Inferior parietal cortex (tissue), 1 donor: ENCODE data around the gene FAM131B.
"Not testable (repeated sequence)": the region's sequence is repeated elsewhere in the genome, so short reads cannot be mapped to it uniquely, and the experiment has no call there.

Experiments
- DNase-seq: peaks from one replicate; pipeline ENCODE4 v3.0.0-alpha.2; 2016; ENCODE audit errors: extremely low spot score

Gene FAM131B

DNA sequence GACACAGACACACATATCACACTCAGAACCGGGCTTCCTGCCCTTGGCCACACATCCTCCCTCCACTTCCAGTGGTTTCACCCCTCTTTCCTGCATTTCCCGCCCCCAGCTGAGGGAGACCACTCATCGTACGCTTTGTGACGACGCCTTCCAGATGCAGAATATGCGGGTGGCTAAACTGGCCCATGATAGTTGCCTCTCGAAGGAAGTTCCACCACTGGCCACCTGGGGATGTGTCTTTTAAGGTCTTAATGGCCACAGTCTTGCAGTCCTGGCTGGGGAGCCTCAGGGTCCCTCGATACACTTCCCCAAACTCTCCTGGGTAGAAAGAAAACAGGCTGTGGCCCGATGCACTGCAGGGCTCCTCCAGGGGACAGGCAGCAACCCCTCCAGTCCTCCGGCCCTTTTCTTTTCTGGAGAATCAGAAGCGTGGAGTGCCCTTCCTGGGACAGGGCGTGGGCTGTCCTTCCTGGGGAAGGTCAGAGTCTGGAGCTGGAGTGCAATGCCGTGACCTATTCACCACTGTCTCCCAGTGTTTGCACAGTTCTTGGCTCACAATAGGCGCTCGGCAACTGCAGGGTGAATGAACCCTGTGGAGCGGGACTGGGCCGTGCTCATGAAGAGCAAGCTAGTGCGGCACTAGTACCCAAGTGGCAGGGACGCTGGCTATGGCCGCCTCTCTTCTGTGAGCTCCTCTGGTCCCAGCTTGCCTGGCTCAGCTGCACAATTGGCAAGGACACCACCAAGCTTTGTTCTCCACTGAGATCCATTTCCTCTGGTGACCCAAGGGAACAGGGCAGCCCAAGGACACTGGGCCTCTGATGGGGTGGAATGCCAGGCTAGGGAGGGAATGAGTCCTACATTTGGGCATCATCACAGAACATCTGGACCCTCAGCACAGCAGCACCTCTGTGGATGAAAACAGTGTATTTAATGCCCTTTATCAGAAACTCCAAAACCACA is 33.0 kb upstream of the FAM131B start:
- no peak for DNase-seq

DNA sequence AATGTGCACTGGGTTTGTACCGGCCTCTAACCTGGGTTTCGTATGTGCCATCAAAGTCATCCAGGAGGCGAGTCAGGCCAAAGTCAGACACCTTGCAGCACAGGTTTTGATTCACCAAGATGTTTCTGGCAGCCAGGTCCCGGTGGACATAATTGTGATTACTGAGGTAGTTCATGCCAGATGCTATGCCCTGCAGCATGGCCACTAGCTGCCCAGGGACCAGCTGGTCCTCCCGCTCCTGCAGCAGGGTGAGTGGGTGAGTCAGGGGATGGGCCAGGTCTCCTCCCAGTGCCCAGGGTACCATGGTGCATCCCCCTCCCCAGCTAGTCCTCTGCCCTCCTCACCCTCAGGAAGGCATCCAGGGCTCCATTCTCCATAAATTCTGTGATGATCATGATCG is 32.3 kb upstream of the FAM131B start:
- no peak for DNase-seq

DNA sequence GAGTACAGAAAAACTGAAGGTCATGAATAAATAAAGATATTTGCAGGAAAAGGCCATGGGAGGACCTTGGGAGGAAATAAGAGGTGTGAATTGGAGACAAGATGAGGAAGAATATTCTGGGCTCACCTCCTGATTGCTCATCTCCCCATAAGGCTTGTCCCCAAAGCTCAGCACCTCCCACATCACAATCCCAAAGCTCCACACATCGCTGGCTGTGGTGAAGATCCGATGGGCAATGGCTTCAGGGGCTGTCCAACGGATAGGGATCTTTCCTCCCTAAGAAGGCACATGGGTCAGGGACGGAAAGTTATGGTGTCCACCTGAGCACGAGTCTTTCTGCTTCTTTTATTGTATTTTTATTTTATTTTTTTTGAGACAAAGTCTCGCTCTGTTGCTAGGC is 31.6 kb upstream of the FAM131B start:
- no peak for DNase-seq

DNA sequence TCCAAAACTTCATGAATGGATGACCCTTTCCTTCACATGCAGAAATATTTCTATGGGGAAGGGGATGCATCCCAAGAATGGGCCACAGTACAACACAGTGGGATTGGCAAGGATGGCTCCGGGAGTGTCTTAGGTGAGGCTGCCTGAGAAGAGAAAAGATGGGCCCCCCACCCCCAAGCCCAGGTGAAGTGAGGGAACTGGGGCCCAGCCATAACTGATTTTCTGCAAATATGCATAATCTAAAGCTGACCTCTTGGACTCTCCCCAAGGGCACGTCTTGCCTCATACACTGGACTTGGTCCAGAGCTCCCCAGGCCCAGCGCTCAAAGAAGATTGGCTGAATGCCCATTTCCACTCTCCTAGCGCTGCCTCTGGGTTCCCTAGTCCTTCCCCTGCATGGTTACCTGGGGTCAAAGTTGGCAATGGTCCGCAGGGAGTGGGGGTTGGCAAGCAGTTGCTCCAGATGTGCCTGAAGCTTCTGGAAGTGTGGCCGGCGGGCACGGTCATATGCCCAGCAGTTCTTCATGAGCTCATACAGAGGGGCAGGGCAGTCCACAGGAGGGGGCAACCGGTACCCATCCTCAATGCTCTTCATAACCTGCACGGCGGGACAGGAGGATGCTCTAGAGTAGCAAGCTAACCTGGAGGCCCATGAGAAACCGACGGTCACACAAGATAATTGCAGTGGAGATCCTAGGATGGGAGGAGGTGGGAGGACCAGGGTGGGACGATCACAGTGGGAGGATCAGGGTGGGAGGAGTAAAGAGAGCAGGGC is 30.9 kb upstream of the FAM131B start:
- DNase-seq = no peak

DNA sequence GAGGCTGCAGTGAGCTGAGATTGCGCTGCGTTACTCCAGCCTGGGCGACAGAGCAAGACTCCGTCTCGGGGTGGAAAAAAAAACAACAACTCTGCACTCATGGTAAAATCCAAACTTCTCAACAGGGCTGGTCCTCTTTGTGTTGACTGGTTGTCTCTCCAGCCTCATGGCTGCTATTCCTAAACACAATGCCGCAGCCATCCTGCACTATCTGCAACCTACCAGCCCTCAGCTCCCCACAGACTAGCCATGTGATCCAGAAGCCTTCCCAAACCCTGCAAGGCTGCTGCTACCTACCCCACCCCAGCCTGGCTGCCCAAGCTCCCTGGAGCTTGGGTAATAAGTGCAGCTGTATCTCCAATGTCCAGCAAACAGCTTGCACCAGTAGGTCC is 30.4 kb upstream of the FAM131B start:
- no peak for DNase-seq

DNA sequence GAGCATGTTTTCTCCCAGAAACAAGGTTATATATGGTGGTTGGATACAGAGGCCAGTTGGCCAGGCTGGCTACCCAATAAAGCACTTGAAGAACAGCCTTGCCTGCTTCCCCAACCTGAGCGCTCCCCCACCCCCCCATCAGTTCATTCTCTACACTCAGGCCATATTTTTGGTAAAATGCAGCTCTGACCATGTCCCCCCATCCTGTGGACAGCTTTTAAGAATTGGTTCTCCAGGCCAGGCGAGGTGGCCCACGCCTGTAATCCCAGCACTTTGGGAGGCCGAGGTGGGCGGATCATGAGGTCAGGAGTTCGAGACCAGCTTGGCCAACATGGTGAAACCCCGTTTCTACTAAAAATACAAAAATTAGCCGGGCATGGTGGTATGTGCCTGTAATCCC is 29.9 kb upstream of the FAM131B start:
- not testable (repeated sequence) for DNase-seq

DNA sequence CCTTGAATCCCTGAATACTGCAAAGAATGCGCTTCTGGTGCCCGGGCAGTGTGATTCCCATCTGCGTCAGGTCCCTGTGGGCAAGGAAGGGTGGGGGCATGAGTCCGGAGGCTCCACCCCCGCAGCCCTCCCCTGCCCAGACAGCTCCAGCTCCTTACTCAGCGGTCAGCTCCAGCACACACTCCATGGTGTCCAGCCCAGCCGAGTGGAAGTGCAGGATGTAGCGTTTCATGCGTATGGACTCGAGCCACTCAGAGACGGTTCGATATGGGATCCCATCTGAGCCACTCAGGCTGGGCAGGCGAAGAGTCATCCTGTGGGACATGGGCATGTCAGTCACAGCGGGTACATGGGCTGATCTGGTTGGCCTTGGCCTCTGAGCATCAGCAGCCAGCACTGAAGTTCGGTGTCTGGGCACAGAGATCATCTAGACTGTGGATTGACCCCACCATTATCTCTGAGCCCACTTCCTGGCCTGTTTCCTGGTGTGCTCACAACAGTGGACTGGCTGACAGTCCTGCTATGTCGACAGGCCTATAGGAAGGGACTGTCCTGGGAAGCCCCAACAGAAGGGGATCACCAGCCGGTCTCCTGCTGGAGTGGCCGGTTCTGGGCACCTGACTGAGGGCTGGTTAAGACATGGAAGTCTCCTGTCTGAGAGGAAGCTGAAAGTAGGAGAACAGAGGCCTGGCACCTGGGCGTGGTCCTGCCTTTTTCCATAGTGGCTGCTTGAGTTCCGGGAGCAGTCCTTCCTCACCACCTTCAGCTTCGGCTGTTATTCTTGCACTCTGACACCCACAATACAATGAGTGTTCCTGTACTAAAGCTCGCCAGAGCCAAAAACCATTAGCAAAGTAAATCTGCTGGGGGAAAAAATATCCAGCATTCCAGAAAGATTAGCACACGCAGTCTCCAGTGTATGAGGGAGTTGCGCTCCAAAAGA is 29.2 kb upstream of the FAM131B start:
- DNase-seq = no peak

DNA sequence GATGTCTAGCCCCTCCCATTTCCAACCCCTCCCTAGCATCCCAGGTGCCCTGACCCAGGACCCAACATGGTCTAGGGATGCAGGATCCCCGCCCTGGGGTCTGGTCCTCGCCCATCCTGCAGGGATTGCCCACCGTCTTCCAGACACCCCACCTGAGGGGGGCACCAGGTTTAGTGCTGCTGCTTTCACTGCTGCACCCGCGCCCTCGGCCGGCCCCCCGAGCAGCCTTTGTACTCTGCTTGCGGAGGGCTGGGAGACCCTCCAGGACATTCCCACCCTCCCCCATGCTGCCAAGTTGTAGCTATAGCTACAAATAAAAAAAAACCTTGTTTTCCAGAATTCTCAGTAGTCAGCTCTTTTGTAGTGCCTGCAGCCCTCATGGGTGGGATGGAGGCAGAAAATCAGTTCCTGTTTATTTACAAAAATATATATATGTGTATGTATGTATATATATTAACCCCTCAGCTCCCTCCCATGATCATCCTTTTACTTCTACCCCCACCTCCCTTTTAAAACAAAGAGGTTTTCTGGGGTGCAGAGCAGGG is 28.3 kb upstream of the FAM131B start:
- DNase-seq = no peak

DNA sequence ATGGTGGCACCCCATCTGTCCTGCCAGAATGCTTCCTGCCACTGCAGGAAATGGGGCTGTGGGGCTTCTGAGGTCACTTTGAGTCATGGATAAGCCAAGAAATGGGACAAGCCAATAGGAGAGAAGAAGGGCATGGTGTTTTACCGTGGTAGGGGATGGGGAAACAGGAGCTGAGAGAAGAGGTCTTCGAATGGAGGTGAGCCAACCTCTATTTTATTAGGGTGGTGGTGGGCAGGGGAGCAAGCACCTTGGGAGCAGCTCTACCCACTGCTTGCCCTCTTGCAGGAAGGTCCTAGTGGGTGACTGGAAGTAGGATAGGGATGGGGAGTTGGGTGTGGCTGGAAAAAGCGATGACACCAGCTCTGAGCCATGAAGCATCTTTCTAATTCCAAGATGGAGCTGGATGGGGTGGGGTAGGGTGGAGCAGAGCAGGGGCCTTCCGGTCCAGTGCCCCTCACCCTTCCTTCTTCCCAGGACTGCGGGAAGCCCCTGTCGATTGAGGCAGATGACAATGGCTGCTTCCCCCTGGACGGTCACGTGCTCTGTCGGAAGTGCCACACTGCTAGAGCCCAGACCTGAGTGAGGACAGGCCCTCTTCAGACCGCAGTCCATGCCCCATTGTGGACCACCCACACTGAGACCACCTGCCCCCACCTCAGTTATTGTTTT is 27.7 kb upstream of the FAM131B start:
- DNase-seq = no peak

DNA sequence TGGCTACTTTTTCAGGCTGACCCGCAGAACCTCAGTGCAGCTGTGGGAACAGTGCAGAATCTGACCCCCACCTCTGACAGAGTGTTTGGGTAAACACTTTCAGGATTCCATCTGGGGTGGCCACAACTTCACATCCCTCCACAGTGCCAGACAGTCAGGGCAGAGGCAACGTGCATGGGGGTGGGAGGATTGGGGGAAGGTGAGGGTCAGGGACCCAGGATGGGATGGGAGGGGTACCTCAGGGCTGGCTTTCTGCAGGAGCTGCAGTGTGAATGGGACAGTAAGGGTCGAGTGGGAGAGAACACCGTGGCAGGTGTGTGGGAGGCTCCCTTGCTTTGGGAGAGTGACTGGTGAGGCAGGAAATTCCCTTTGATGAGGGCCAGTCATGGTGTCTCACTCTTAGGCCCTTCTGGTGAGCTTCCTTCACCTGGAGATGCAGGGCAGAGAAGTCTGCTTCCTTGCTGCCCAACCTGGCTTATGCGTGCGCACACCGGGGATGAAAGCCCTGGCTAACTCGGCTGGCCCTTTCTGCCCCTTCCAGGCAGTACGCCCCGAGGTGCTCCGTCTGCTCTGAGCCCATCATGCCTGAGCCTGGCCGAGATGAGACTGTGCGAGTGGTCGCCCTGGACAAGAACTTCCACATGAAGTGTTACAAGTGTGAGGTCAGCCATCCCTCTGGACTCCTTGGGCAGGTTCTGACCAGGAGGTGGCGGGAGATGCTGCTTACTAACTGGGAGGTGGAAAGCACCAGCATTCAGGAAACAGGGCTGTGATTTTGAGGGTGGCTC is 27.0 kb upstream of the FAM131B start:
- no peak for DNase-seq

DNA sequence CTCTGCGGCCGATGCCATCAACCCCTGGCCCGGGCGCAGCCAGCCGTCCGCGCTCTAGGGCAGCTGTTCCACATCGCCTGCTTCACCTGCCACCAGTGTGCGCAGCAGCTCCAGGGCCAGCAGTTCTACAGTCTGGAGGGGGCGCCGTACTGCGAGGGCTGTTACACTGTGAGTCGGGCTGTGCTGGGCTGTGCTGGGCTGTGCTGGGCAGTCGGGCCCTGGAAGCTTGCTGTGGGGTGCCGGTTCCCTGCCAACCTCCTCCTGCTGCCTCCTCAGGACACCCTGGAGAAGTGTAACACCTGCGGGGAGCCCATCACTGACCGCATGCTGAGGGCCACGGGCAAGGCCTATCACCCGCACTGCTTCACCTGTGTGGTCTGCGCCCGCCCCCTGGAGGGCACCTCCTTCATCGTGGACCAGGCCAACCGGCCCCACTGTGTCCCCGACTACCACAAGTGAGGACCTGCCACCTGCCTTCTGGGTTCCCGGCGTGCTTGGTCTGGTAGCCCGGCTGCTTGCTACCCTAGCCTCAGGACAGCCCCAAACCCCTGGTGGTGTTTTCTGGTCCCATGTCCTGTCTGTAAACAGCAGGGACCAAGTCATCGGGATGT is 26.1 kb upstream of the FAM131B start:
- DNase-seq = no peak

DNA sequence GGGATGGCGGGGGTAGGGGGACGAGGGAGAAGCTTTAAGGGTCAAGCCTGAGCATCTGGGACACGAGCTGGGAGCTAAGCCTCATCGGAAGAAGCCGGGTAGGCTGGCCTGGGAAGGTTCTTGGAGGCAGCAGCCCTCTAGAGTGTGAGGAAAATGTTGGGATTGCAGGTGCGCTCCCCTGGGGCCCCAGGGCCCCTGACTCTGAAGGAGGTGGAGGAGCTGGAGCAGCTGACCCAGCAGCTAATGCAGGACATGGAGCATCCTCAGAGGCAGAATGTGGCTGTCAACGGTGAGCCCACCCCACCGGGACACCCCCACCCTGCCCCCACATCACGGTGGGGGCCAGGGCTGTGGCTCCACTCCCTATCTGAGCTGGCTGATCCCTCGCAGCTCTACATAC is 25.5 kb upstream of the FAM131B start:
- no peak for DNase-seq

DNA sequence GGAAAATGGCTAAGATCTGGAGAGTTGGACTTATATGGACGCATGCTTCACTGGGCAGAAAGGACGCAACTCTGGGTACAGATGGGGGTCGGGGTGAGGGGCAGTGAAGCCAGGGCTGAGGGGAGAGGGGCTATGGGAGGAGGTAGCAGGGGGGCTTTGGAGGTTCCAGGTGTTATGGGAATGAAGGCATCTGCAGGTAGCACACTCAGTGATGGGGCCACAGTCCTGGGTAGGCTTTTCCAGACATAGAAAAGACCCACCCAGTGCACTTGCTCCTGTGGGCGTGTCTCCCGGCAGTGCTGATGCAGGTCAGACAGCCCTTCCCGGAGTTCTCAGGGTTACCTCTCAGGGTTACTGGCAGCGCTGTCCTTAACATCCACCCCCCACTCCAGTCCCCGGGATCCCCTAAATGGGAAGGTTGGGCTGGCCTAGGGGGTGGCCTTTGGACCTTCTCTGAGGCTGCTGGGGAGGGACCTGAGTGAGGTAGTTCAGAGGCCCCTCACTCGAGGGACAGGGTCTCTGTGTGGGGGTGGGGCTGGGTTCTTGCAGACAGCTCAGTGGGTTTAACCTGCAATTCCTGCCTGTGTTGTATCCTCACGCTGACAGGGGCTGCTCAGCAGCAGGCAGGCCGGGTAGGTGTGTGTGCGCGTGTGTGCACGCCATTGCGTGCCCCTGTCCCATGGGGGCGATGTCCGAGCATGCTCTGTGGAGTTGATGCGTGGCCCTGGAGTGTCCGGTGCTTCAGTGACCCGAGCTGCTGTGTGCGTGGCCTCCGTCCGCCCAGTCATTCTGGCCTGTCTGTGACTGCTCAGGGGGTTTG is 24.9 kb upstream of the FAM131B start:
- no peak for DNase-seq

DNA sequence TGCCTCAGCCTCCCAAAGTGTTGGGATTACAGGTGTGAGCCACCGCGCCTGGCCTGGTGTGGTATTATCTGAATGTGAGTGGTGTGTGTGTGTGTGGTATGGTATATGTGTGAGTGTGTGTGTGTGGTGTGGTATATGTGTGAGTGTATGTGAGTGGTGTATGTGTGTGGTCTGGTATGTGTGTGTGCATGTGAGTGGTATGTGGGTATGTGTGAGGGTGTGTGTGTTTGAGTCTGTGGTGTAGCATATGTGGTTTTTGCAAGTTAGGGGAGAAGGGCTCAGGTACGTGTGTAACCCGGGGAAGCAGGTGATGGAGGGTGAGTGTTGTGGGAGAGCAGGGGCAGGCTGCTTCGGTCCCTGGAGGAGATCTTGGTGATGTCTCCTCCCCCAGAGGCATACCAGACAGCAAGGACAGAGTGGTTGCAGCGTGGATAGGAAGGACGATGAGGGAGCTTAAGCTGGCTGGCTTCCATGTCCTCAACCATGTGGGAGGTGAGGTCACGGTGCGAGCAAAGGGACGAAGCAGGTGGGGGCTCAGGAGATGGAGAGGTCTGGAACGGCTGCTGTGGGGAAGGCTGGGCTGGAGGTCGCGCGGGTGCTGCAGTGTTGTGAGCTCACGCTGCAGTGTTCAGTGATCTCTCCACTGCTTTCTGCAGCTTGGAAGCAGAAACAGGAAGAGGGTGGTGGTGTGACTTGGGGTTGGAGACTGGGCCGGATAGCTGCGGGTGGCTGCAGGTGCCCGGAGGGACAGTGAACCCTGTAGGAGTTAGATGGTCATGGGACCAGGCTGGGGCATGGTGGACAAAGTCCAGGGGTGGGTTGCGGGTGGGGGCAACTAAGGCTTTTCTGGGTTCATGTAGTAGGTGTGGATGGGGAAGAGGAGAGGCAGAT is 23.6 kb upstream of the FAM131B start:
- no peak for DNase-seq

DNA sequence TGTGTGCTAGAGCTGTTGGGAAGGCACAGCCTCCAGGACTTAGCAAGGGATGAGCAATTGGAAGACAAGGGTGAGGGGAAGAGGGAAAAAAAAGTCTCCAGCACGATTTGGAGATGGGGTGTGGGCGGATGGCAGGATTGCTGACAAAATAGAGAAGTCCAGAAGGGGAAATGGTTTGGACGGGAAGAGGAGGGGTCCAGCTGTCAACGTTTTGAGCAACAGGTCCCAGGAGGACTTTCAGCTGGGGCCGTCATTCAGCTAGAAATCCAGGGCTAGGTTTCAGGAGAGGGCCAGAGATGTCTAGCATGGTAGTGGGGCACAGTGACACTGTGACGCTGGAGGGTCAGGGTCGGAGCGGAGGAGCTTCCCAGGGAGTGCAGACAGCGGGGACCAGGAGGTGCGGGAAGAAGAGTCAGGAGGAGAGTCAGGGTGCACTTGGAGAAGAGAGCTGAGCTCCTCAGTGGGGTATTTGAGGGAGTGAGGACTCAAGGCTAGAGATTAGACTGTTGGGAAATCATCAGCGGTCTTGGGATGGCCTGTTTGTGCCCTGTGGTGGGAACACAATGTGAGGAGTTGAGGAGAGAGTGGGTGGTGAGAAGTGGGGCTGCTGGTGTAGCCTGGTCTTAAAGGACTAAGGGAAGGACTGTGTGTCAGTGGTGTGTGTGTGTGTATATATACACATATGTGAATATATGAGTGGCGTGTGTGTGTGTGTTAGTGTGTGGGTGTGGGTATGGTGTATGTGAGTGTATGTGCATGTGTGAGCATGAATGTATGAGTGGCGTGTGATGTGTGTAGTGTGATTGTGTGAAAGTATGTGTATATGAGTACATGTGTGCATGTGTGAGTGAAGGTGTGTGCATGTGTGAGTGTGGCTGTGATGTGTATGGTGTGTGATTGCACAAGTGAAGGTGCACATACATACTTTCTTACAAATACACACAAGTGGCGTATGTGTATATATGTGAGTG is 22.4 kb upstream of the FAM131B start:
- DNase-seq = no peak

DNA sequence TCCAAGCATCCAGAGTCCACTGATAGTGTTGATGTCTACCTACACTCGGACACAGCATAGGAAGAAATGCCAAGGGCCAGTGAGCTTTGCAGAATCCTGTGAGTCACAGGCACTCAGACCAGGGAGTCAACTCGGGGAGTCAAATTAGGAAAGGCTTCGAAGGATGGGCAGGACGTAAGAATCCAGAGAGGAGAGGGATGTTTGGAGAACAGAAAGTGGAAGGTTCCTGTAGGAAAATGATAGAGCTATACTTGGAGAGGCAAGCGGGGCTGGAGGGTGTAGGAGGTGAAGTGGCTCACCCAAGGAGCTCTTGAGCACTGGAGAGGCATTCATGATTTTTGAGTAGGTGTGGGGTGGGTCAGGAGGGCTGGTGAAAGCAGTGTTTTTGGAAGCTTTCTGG is 21.6 kb upstream of the FAM131B start:
- no peak for DNase-seq

DNA sequence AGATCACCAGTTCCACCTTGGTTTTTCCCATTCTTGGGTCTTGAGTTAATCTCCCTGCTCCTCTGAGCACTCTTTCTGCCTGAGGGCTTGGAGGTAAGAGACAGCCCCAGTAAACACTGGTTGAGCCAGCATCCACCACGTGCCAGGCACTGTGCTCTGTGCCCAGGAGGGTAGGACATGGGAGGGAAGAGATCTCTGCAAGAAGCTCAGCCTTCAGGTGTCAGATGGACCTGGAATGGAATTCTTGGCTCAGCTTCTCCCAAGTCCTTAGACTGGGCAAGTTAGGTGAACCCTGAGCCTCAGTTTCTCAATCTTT is 21.1 kb upstream of the FAM131B start:
- no peak for DNase-seq
